Measurements from ENCODE around the gene ZKSCAN3. TPM values are rescaled to one million over a fixed set of nuclear protein-coding genes. Genes with fewer than 3 reads are reported as not detected.

Gene ZKSCAN3
- total and polyA plus RNA-seq, 2 experiments from 2014 or later, result 3.0 to 7.6 TPM

DNA sequence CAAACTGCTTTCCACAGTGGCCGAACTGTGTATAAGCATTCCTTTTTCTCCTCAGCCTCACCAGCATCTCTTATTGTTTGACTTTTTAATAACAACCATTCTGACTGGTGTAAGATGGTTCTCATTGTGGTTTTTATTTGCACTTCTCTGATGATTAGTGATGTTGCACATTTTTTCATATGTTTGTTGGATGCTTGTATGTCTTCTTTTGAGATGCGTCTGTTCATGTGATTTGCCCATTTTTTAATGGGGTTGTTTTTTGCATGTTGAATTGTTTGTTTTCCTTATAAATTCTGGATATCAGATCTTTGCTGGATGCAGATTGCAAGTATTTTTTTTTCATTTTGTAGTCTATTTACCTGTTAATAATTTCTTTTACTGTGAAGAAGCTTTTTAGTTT, 61.0 kb downstream of the ZKSCAN3 start:
- H3K36me3 Mint-ChIP-seq (ENCODE audit: low read depth), result no peaks in the 10 kb centered on the region
- Histone ChIP-seq H3K4me1 (ENCODE audit: insufficient read depth) (no peaks in the 10 kb centered on the region), H3K36me3 (ENCODE audit: insufficient read depth) (no peaks in the 10 kb centered on the region), H3K27me3 (ENCODE audit: insufficient read depth) (no peaks in the 10 kb centered on the region), H3K4me2 (no peak overlapping the region), H3K79me2 (replicated peaks; ENCODE audit: insufficient read depth) (no peaks in the 10 kb centered on the region), H4K20me1 (replicated peaks; ENCODE audit: insufficient read depth) (no peaks in the 10 kb centered on the region), H3K27ac (ENCODE audit: low read depth) (no peak overlapping the region), H2AFZ (no peak overlapping the region), H3F3A (replicated peaks; ENCODE audit: low read depth) (no peaks in the 10 kb centered on the region), H3K9me2 (ENCODE audit: insufficient read depth) (no peaks in the 10 kb centered on the region), H3K4me3 (no peak overlapping the region)
- DNase-seq (ENCODE audit: low spot score), result no peak
- no peak overlapping the region for H3K4me3 Mint-ChIP-seq
- no peaks in the 10 kb centered on the region for H3K4me1 Mint-ChIP-seq
- TF ChIP-seq ZNF331 (CRISPR knock-in tag; IDR thresholded peaks at IDR 0.05; ENCODE audit: low read depth) (no peak), EZH2 (IDR thresholded peaks at IDR 0.05; ENCODE audit: low read depth, unreplicated experiment) (no peak), POLR2AphosphoS5 (IDR thresholded peaks at IDR 0.05; ENCODE audit: low read depth) (no peak), JUNB (IDR thresholded peaks at IDR 0.05; ENCODE audit: unreplicated experiment) (no peak), ZNF114 (CRISPR knock-in tag; IDR thresholded peaks at IDR 0.05) (no peak), CREB1 (CRISPR knock-in tag; IDR thresholded peaks at IDR 0.05; ENCODE audit: low read depth) (no peak), NANOG (IDR thresholded peaks at IDR 0.05; ENCODE audit: borderline replicate concordance) (no peak), STAT1 (IDR thresholded peaks at IDR 0.05; ENCODE audit: unreplicated experiment) (no peak), EZH2phosphoT487 (IDR thresholded peaks at IDR 0.05; ENCODE audit: unreplicated experiment) (no peak)
- TF ChIP-seq, protein P1, sequence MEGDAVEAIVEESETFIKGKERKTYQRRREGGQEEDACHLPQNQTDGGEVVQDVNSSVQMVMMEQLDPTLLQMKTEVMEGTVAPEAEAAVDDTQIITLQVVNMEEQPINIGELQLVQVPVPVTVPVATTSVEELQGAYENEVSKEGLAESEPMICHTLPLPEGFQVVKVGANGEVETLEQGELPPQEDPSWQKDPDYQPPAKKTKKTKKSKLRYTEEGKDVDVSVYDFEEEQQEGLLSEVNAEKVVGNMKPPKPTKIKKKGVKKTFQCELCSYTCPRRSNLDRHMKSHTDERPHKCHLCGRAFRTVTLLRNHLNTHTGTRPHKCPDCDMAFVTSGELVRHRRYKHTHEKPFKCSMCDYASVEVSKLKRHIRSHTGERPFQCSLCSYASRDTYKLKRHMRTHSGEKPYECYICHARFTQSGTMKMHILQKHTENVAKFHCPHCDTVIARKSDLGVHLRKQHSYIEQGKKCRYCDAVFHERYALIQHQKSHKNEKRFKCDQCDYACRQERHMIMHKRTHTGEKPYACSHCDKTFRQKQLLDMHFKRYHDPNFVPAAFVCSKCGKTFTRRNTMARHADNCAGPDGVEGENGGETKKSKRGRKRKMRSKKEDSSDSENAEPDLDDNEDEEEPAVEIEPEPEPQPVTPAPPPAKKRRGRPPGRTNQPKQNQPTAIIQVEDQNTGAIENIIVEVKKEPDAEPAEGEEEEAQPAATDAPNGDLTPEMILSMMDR (conservative IDR thresholded peaks at IDR 0.05; ENCODE audit: low read depth in 2 of 2), result no peak
- TF ChIP-seq, protein P2, sequence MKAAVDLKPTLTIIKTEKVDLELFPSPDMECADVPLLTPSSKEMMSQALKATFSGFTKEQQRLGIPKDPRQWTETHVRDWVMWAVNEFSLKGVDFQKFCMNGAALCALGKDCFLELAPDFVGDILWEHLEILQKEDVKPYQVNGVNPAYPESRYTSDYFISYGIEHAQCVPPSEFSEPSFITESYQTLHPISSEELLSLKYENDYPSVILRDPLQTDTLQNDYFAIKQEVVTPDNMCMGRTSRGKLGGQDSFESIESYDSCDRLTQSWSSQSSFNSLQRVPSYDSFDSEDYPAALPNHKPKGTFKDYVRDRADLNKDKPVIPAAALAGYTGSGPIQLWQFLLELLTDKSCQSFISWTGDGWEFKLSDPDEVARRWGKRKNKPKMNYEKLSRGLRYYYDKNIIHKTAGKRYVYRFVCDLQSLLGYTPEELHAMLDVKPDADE (IDR thresholded peaks at IDR 0.05), result no peak
- TF ChIP-seq, protein P3, sequence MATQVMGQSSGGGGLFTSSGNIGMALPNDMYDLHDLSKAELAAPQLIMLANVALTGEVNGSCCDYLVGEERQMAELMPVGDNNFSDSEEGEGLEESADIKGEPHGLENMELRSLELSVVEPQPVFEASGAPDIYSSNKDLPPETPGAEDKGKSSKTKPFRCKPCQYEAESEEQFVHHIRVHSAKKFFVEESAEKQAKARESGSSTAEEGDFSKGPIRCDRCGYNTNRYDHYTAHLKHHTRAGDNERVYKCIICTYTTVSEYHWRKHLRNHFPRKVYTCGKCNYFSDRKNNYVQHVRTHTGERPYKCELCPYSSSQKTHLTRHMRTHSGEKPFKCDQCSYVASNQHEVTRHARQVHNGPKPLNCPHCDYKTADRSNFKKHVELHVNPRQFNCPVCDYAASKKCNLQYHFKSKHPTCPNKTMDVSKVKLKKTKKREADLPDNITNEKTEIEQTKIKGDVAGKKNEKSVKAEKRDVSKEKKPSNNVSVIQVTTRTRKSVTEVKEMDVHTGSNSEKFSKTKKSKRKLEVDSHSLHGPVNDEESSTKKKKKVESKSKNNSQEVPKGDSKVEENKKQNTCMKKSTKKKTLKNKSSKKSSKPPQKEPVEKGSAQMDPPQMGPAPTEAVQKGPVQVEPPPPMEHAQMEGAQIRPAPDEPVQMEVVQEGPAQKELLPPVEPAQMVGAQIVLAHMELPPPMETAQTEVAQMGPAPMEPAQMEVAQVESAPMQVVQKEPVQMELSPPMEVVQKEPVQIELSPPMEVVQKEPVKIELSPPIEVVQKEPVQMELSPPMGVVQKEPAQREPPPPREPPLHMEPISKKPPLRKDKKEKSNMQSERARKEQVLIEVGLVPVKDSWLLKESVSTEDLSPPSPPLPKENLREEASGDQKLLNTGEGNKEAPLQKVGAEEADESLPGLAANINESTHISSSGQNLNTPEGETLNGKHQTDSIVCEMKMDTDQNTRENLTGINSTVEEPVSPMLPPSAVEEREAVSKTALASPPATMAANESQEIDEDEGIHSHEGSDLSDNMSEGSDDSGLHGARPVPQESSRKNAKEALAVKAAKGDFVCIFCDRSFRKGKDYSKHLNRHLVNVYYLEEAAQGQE (IDR thresholded peaks at IDR 0.05; ENCODE audit: unreplicated experiment), result no peak
- TF ChIP-seq, protein P4, sequence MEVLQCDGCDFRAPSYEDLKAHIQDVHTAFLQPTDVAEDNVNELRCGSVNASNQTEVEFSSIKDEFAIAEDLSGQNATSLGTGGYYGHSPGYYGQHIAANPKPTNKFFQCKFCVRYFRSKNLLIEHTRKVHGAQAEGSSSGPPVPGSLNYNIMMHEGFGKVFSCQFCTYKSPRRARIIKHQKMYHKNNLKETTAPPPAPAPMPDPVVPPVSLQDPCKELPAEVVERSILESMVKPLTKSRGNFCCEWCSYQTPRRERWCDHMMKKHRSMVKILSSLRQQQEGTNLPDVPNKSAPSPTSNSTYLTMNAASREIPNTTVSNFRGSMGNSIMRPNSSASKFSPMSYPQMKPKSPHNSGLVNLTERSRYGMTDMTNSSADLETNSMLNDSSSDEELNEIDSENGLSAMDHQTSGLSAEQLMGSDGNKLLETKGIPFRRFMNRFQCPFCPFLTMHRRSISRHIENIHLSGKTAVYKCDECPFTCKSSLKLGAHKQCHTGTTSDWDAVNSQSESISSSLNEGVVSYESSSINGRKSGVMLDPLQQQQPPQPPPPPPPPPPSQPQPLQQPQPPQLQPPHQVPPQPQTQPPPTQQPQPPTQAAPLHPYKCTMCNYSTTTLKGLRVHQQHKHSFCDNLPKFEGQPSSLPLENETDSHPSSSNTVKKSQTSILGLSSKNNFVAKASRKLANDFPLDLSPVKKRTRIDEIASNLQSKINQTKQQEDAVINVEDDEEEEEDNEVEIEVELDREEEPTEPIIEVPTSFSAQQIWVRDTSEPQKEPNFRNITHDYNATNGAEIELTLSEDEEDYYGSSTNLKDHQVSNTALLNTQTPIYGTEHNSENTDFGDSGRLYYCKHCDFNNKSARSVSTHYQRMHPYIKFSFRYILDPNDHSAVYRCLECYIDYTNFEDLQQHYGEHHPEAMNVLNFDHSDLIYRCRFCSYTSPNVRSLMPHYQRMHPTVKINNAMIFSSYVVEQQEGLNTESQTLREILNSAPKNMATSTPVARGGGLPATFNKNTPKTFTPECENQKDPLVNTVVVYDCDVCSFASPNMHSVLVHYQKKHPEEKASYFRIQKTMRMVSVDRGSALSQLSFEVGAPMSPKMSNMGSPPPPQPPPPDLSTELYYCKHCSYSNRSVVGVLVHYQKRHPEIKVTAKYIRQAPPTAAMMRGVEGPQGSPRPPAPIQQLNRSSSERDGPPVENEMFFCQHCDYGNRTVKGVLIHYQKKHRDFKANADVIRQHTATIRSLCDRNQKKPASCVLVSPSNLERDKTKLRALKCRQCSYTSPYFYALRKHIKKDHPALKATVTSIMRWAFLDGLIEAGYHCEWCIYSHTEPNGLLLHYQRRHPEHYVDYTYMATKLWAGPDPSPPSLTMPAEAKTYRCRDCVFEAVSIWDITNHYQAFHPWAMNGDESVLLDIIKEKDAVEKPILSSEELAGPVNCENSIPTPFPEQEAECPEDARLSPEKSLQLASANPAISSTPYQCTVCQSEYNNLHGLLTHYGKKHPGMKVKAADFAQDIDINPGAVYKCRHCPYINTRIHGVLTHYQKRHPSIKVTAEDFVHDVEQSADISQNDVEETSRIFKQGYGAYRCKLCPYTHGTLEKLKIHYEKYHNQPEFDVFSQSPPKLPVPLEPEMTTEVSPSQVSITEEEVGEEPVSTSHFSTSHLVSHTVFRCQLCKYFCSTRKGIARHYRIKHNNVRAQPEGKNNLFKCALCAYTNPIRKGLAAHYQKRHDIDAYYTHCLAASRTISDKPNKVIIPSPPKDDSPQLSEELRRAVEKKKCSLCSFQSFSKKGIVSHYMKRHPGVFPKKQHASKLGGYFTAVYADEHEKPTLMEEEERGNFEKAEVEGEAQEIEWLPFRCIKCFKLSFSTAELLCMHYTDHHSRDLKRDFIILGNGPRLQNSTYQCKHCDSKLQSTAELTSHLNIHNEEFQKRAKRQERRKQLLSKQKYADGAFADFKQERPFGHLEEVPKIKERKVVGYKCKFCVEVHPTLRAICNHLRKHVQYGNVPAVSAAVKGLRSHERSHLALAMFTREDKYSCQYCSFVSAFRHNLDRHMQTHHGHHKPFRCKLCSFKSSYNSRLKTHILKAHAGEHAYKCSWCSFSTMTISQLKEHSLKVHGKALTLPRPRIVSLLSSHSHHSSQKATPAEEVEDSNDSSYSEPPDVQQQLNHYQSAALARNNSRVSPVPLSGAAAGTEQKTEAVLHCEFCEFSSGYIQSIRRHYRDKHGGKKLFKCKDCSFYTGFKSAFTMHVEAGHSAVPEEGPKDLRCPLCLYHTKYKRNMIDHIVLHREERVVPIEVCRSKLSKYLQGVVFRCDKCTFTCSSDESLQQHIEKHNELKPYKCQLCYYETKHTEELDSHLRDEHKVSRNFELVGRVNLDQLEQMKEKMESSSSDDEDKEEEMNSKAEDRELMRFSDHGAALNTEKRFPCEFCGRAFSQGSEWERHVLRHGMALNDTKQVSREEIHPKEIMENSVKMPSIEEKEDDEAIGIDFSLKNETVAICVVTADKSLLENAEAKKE (CRISPR knock-in tag; IDR thresholded peaks at IDR 0.05), result no peak
- no peak overlapping the region for H3K27ac Mint-ChIP-seq
- ATAC-seq, result no peak
- H3K9me3 Mint-ChIP-seq, result no peaks in the 10 kb centered on the region
- no peaks in the 10 kb centered on the region for H3K27me3 Mint-ChIP-seq (ENCODE audit: insufficient read depth, low read depth, poor library complexity)
